Effector CD4-positive, alpha-beta T cell (primary cell): Measurements from ENCODE around the gene TSC22D1.
"Not testable (repeated sequence)": the region's sequence is repeated elsewhere in the genome, so short reads cannot be mapped to it uniquely, and the experiment has no call there.

Source experiments
- DNase-seq: peaks from one replicate; pipeline ENCODE4 v3.0.0-alpha.2; 2020

TSC22D1 gene

GRCh38 chr13:44498969-44499368 lies 77.2 kb downstream of the TSC22D1 start:
- DNase-seq: no peak

DNA sequence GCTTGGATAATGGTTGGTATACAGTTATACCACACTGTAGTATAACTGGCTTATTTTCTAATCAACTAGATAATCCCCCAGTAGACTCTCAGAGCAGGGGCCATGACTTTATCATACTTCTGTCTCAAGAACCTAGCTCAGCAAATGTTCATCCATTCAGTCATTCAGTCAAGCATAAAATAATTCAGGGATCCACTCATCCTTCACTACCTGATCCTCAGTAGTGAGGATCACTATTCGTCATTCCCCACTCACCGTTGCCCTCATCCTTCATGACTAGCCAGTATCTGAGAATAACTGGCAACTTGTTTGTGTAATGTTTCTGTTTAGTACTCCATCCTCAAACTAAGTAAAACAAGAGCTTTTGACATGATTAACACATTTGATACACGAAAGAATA lies 77.6 kb downstream of the TSC22D1 start:
- DNase-seq: no peak

GRCh38 chr13:44497801-44498200 lies 78.3 kb downstream of the TSC22D1 start:
- no peak for DNase-seq

DNA sequence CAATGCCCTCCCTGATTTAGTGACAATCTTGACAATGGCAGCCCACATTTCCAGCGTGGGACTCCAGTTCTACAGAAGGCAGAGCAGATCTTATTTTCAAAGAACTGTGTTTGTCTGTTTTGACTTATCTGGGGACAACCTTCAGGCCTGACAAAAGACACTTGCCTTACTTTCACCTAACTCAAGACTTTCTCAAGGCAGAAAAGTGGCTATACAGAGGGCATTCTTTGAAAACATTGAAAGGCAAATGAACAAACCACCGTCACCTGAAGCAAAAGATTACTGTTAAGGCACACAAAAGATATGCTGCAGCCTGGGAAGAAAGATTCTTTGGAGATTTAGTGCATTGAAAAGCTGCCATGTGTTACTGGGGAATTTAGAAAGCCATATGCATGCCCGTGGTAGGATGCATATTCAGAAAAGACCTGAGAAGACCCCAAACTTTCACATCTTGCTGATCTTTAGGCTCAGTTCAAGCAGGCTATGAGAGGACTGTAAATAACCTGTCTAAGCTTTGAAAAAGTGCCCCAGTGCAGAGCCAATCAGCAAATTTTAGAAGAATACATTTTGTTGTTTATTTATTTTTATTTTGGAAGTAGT lies 82.8 kb downstream of the TSC22D1 start:
- DNase-seq: no peak

GRCh38 chr13:44489751-44490150 lies 86.4 kb downstream of the TSC22D1 start:
- DNase-seq: no peak

DNA sequence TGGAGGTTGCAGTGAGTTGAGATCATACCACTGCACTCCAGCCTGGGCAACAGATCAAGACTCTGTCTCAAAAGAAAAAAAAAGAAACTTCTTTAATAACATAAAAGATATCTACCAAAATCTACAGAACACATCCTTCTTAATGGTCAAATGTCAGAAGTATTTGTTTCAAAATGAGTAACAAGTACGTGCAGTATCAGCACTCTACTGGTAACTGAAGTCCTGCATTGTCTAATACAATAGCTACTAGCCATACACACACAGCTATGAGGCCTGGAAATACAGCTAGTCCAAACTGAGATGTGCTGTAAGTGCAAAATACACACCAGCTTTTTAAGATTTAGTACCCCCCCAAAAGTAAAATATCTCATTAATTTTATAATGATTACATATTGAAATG lies 88.1 kb downstream of the TSC22D1 start:
- no peak for DNase-seq

- DNase-seq: no peak
Measured at GRCh38 chr13:44484562-44485138, 91.5 kb downstream of the TSC22D1 start.

DNA sequence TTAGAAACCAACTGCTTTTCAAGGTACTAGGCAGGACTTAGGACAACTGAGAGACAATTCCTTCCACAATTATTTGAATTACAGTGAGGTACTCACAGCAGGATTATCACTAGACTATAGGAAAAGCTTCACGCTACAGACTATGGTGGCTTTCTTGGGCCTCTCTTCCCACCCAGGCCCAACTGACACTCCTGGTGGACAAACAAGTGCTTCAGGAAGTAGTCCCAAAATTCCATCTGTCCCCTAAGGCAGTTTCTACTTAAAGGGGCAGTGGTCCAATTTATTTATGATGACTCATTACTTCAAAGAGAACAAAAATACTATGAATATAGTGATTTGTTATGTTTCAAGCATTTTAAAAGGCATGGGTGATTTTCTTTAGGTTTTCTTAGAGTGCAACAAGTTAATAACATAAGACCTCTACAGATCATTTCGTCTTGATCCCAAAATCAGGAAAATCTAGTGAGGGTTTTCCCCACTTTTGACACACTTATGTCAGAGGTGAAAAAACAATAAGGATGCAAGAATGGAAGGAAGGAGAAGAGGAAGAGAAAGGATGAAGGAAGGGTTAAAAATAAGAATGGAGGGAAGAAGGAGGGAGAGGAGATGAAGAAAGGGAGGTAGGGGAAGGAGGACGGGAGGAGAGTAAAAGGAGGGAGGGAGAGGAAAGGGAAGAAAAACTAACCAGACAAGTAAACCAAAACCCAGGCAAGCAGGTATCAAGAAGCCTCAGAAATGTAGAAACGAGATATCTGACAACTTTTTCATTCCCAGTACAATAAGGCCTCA lies 101.8 kb downstream of the TSC22D1 start:
- DNase-seq: no peak

DNA sequence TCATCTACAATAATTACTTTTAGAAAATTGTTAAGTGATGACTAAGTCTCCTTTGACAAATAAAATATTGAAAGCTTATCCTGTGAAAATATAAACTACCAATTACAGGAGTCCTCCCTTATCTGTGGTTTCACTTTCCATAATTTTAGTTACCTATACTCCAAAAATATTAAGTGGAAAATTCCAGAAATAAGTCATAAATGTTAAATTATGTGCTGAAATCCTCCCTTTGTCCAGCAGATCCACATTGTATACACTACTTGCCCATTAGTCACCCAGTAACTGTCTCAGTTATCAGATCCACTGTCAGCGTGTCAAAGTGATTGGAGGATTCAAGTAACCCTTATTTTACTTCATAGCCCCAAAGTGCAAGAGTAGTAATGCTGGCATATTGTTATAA lies 104.4 kb downstream of the TSC22D1 start:
- DNase-seq: no peak

DNA sequence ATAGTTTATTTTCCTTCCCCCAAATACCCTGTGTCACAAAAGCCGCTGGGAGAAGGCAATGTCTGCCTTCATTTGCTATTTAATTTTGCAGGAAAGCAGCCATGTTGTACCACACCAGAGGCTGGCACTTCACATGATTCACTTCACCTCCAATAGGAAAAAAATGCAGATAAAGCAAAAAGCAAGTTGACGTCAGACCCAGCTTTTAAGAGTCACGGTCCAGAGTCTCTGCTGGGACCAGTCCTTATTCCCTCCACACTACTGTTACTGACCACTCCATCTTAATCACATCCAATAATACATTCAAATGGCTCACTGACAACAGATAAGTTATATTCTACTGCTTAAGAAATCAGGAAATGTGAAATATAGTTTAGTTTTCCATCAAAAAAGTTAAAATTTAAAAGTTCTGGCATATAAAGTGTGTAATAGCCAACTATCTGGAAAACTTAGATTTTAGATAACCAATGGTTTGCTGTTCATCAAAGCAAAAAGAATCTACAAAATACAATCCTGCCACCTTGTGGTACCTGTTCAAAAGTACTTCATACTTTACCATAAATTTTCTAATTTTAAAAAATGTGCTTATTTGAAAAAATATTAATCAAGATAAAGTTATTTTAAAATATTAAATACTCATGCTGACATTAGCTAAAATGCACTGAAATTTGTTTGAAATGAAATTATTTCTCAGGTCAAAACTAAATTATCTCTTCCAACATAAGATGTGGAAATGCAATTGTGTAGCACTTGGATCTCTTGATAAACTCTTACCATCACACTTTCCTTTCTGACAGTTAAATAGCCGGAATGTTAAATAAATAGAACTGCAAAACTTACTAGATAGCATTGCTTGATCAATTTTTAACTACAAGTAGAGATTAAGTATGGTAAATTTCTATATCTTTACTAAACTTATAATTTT lies 105.2 kb downstream of the TSC22D1 start:
- no peak for DNase-seq

DNA sequence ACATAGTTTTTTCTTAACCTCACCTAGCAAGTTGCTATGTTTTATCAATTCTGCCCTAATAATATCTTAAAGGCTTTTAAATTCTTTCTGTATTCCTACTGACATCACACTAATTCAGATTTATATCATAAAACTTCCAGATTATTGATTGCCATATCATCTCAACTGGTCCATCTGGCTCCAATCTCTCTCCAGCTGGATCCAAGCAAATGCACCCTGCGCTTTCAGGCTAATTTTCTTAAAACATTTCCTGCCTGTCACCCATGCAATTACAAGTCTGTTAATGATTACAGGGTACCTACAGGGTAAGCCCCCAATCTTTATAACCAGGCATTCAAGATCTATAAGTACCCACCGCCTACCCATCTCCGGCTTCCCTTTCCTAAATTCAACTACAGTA lies 107.3 kb downstream of the TSC22D1 start:
- no peak for DNase-seq

GRCh38 chr13:44465318-44465717 lies 110.8 kb downstream of the TSC22D1 start:
- DNase-seq: no peak

DNA sequence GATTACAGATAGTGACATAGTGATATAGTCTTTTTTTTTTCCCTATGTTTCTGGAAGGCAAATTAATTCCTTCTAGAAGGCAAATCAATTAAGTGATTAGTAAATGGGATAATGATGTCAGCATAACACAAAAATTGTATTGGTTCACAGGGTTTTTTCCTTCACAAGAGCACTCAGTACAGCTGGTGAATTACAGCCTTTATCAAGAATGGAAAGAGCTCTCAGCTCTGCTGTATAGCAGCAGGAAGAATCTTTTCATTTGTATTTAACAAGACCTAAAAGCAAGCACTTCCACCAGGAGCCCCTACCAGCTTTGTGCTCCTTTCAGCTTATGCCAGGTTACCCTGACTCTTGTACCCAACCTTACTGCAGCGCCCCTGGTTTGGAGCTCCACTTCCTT lies 111.7 kb downstream of the TSC22D1 start:
- DNase-seq: no peak

- no peak for DNase-seq
Measured at GRCh38 chr13:44463759-44464158, 112.4 kb downstream of the TSC22D1 start.

GRCh38 chr13:44459674-44460073 lies 116.5 kb downstream of the TSC22D1 start:
- no peak for DNase-seq

GRCh38 chr13:44458313-44458975 lies 117.7 kb downstream of the TSC22D1 start:
- DNase-seq: no peak

- DNase-seq: not testable (repeated sequence)
Measured at GRCh38 chr13:44456212-44456611, 119.9 kb downstream of the TSC22D1 start.

- no peak for DNase-seq
Measured at GRCh38 chr13:44455769-44456168, 120.4 kb downstream of the TSC22D1 start.

DNA sequence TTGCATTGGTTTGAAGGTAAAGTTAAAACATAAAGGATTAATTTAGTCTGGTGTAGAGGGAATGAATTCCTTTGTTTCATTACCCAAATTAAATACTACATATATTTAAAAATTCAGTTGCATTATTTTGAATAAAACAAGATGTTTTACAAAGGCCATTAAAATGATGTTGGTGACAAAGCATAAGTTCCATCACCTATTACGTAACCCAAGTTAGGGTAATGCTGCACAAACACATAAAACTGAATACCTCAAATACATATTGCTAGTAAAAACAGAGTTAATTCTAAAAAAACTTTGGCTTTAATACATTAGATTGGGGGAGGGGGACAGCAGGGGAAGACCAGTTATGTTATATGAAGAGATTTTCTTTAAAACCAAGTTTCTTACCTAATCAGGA lies 122.2 kb downstream of the TSC22D1 start:
- no peak for DNase-seq

- DNase-seq: no peak
Measured at GRCh38 chr13:44453069-44453468, 123.1 kb downstream of the TSC22D1 start.

- DNase-seq: no peak
Measured at GRCh38 chr13:44452418-44452817, 123.7 kb downstream of the TSC22D1 start.

DNA sequence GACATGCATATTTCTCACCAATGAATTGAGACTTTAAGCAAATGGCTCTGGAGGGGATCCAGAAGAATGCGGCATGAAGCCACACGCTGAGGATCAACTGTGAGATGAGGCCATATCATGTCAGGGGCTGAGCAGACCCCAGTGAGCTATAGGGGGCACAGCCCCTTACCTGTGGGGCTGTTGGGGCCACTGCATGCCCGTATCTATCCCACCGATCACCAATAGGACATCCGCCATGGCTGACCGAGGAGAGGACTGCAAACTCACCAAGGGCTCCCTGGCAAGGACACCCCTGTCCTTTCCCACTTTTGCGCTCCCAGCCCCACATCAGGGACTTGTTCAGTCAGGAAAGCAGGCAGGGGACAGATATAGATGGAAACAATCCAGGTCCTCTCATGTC lies 124.5 kb downstream of the TSC22D1 start:
- no peak for DNase-seq

- DNase-seq: no peak
Measured at GRCh38 chr13:44451126-44451525, 125.0 kb downstream of the TSC22D1 start.
